ENCODE data around the gene RAP1GAP2.

The RAP1GAP2 gene

DNA sequence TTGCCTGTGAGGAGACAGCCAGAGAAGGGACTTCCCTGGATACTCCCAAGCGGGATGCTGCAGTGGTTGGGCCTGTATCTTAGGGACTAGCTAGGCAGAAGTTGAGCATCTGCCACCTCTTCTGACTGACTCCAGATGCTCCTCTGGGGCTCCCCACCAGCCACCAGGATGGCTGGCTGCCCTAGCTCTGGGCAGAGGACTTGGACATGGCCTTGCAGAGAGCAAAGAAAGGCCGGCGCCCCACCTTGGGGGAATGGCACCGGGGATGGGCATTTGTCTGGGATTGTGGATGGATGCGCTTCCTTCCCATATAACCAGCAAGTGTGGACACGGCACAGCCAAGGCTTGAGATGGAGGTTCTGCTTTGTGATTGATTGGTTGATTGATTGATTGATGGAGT, 198.2 kb downstream of the RAP1GAP2 start:
- H4K20me1 ChIP-seq (ENCODE audit: insufficient read depth, low read length): no peaks in the 10 kb centered on the region
- no peaks in the 10 kb centered on the region for H3K4me1 ChIP-seq (ENCODE audit: insufficient read depth, low read length, severe bottlenecking)
- H3K4me3 ChIP-seq (ENCODE audit: low read depth, low read length, poor library complexity, severe bottlenecking): no peak overlapping the region
- H3K9me3 ChIP-seq (ENCODE audit: low read length): no peaks in the 10 kb centered on the region
- H3K36me3 ChIP-seq (ENCODE audit: insufficient read depth, low read length): no peaks in the 10 kb centered on the region
- no peaks in the 10 kb centered on the region for H3F3A ChIP-seq (ENCODE audit: insufficient read depth, low read length)
- no peak overlapping the region for H2AFZ ChIP-seq (ENCODE audit: low read length)
- no peaks in the 10 kb centered on the region for H3K79me2 ChIP-seq (ENCODE audit: insufficient read depth, low read length)
- H3K27me3 ChIP-seq (ENCODE audit: insufficient read depth, low read length): no peaks in the 10 kb centered on the region; the same call in 1 of the 2 replicates
- no peak overlapping the region for H3K27ac ChIP-seq (ENCODE audit: low read depth, low read length, poor library complexity, severe bottlenecking)
- H3K4me2 ChIP-seq (ENCODE audit: low read length): no peak overlapping the region
- H3K9me2 ChIP-seq (ENCODE audit: low read depth, low read length): no peaks in the 10 kb centered on the region
- H3K9ac ChIP-seq (ENCODE audit: low read length): no peak overlapping the region
- TF ChIP-seq, protein P1, sequence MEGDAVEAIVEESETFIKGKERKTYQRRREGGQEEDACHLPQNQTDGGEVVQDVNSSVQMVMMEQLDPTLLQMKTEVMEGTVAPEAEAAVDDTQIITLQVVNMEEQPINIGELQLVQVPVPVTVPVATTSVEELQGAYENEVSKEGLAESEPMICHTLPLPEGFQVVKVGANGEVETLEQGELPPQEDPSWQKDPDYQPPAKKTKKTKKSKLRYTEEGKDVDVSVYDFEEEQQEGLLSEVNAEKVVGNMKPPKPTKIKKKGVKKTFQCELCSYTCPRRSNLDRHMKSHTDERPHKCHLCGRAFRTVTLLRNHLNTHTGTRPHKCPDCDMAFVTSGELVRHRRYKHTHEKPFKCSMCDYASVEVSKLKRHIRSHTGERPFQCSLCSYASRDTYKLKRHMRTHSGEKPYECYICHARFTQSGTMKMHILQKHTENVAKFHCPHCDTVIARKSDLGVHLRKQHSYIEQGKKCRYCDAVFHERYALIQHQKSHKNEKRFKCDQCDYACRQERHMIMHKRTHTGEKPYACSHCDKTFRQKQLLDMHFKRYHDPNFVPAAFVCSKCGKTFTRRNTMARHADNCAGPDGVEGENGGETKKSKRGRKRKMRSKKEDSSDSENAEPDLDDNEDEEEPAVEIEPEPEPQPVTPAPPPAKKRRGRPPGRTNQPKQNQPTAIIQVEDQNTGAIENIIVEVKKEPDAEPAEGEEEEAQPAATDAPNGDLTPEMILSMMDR (IDR thresholded peaks at IDR 0.05; ENCODE audit: low read length): no peak
- TF ChIP-seq EZH2 (IDR thresholded peaks at IDR 0.05; ENCODE audit: borderline replicate concordance, low read length): no peak

DNA sequence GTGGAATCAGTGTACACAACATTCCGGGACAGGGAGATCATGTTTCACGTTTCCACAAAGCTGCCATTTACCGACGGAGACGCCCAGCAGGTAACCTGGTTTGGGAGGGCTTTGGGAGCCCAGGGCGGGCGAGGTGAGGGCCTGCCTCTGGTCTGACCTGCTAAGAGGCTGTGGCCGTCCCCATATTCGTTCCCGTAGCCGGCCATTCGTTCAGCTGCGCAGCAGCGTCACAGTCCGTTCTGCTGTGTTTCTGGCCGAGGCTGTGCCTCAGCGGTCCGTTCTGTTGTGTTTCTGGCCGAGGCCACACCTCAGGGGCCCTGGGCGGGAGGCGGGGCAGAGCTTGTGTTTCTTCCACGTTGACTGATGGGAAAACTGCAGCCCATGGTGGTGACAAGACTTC, 199.1 kb downstream of the RAP1GAP2 start:
- Histone ChIP-seq H3K27me3 (ENCODE audit: insufficient read depth, low read length) (no peaks in the 10 kb centered on the region; the same call in 1 of the 2 replicates), H4K20me1 (ENCODE audit: insufficient read depth, low read length) (no peaks in the 10 kb centered on the region), H3K79me2 (ENCODE audit: insufficient read depth, low read length) (no peaks in the 10 kb centered on the region), H3K9me3 (ENCODE audit: low read length) (no peaks in the 10 kb centered on the region), H3F3A (ENCODE audit: insufficient read depth, low read length) (no peaks in the 10 kb centered on the region), H3K36me3 (ENCODE audit: insufficient read depth, low read length) (no peaks in the 10 kb centered on the region), H3K4me2 (ENCODE audit: low read length) (no peak overlapping the region), H2AFZ (ENCODE audit: low read length) (no peak overlapping the region), H3K4me3 (ENCODE audit: low read depth, low read length, poor library complexity, severe bottlenecking) (no peak overlapping the region), H3K9me2 (ENCODE audit: low read depth, low read length) (no peaks in the 10 kb centered on the region), H3K27ac (ENCODE audit: low read depth, low read length, poor library complexity, severe bottlenecking) (no peak overlapping the region), H3K4me1 (ENCODE audit: insufficient read depth, low read length, severe bottlenecking) (no peaks in the 10 kb centered on the region), H3K9ac (ENCODE audit: low read length) (no peak overlapping the region)
- TF ChIP-seq, protein P1 (IDR thresholded peaks at IDR 0.05; ENCODE audit: low read length): no peak
- no peak for TF ChIP-seq EZH2 (IDR thresholded peaks at IDR 0.05; ENCODE audit: borderline replicate concordance, low read length)

DNA sequence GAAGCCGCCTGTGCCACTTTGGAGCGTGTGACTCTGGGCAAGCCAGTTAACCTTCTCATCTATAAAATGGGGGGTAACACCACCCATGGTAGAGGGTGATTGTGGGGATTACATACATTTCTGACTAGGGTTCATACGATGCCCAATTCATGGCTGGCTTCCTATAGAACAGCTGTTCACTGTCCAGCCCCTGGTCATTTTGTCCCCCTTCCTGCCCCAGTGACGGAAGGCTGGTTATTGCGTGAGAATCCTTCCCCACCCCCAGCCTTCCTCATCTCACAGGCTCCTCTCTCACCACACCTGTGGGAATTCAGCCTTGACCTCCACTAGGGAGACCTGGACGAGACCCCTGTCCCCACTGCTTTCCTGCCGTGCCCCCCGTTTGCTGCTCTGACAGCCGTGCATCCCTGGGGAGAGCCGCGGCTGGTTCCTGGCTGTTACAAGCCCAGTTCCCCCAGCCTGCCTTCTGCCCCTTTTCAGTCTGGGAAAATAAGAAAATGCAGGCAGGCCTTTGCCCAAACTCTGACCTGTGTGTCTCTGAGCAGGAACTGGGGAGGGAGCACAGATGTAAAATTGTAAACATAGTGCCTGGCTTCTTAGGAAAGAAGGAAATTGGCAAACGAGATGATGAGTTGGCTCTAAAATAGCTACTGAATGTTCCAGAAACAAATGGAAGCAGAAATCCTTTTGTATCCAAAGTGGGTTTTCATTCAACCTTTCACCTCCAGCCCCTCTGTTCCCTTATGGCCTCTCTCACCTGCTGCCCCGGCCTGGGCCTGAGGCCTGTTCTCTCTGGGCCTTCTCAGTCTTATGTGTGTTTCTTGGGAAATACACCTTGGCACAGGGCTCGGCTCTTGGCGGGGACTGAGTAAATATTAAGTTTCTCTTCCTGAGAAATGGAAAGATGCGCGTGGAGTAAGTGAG, 199.9 kb downstream of the RAP1GAP2 start:
- Histone ChIP-seq H3K27me3 (ENCODE audit: insufficient read depth, low read length) (no peaks in the 10 kb centered on the region; the same call in 1 of the 2 replicates), H3K36me3 (ENCODE audit: insufficient read depth, low read length) (no peaks in the 10 kb centered on the region), H4K20me1 (ENCODE audit: insufficient read depth, low read length) (no peaks in the 10 kb centered on the region), H2AFZ (ENCODE audit: low read length) (no peak overlapping the region), H3K9ac (ENCODE audit: low read length) (no peak overlapping the region), H3K4me1 (ENCODE audit: insufficient read depth, low read length, severe bottlenecking) (no peaks in the 10 kb centered on the region), H3F3A (ENCODE audit: insufficient read depth, low read length) (no peaks in the 10 kb centered on the region), H3K4me2 (ENCODE audit: low read length) (no peak overlapping the region), H3K9me2 (ENCODE audit: low read depth, low read length) (no peaks in the 10 kb centered on the region), H3K27ac (ENCODE audit: low read depth, low read length, poor library complexity, severe bottlenecking) (no peak overlapping the region), H3K79me2 (ENCODE audit: insufficient read depth, low read length) (no peaks in the 10 kb centered on the region), H3K9me3 (ENCODE audit: low read length) (no peaks in the 10 kb centered on the region), H3K4me3 (ENCODE audit: low read depth, low read length, poor library complexity, severe bottlenecking) (no peak overlapping the region)
- TF ChIP-seq EZH2 (IDR thresholded peaks at IDR 0.05; ENCODE audit: borderline replicate concordance, low read length): no peak
- TF ChIP-seq, protein P1 (IDR thresholded peaks at IDR 0.05; ENCODE audit: low read length): no peak

Measured in OCI-LY1 (cell line).